Kidney epithelial cell (primary cell): ENCODE measurements around the gene KDM6A. TPM values are rescaled to one million over a fixed set of nuclear protein-coding genes. Genes with fewer than 3 reads are reported as not detected.

Experiments
- DNase-seq: peaks from one replicate; pipeline ENCODE4 v3.0.0-alpha.2; 2010; ENCODE audit warnings: low read depth
- H3K27me3 ChIP-seq: 2 replicates; pipeline ENCODE4 v1.6.0; 2011; ENCODE audit warnings: low read length; ENCODE audit not compliant: control insufficient read depth, insufficient read depth
- H3K36me3 ChIP-seq: 2 replicates; pipeline ENCODE4 v1.5.1; 2011; ENCODE audit warnings: low read length; ENCODE audit not compliant: control insufficient read depth, insufficient read depth
- H3K4me3 ChIP-seq: 2 replicates; pipeline ENCODE4 v1.5.1; 2011; ENCODE audit warnings: low read depth, mild to moderate bottlenecking, control low read depth, low read length
- total RNA-seq: library from RNA; depleted of rRNA; stranded (reverse); fragments of >200 nt; gene quantifications from 2 replicates; pipeline ENCODE4 v1.2.3, GENCODE V29; 2015
- TF ChIP-seq, protein P1 (sequence below): IDR thresholded peaks from 2 replicates; pipeline ENCODE4 v1.5.1; 2011; ENCODE audit warnings: mild to moderate bottlenecking, moderate library complexity, low read length, control low read depth, inconsistent platforms; ENCODE audit not compliant: insufficient read depth, poor library complexity, severe bottlenecking

The KDM6A gene
- total RNA-seq, 1 donor from 2014 or later: 13.7 TPM

DNA sequence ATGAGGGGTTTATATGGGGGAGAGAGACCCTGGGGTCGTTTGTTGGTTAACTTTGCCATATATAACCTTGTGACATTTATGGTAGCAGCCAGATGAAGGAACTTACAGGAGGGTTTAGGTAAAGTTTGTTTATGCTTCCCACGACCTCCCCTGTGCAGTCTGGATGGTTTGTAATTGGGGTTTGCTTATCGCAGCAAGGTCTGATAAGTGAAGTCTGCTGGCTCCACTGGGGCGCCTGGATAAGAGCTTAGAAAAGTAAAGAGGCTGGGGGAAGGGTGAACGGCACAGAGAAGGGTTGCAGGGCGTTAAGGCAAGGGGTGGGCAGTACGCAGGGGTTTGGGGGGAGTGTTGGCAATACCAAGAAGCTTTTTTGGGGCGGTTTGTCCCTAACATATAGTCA, 98.7 kb downstream of the KDM6A start:
- DNase-seq: no peak
- Histone ChIP-seq H3K4me3 (no peak overlapping the region), H3K27me3 (no peaks in the 10 kb centered on the region), H3K36me3 (no peaks in the 10 kb centered on the region)
- TF ChIP-seq, protein P1, sequence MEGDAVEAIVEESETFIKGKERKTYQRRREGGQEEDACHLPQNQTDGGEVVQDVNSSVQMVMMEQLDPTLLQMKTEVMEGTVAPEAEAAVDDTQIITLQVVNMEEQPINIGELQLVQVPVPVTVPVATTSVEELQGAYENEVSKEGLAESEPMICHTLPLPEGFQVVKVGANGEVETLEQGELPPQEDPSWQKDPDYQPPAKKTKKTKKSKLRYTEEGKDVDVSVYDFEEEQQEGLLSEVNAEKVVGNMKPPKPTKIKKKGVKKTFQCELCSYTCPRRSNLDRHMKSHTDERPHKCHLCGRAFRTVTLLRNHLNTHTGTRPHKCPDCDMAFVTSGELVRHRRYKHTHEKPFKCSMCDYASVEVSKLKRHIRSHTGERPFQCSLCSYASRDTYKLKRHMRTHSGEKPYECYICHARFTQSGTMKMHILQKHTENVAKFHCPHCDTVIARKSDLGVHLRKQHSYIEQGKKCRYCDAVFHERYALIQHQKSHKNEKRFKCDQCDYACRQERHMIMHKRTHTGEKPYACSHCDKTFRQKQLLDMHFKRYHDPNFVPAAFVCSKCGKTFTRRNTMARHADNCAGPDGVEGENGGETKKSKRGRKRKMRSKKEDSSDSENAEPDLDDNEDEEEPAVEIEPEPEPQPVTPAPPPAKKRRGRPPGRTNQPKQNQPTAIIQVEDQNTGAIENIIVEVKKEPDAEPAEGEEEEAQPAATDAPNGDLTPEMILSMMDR: no peak

DNA sequence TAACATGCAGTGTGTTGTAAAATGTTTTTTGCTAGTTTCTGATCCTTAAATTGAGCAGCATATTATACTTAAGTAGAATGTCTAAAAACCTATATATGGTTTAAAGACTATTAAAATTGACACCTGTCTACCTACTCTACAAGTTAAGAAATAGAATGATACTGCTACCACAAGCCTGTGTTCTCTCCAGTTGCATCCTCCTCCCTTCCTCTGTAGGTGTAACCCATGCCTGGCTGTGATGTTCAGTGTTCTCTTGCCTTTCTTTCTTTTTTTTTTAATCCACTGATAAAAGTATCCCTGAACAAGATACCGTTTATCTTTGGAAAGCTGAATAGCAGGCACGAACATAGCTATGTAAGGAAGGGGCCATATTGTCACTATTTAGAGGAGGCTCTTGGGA, 99.1 kb downstream of the KDM6A start:
- Histone ChIP-seq H3K4me3 (no peak overlapping the region), H3K27me3 (no peaks in the 10 kb centered on the region), H3K36me3 (no peaks in the 10 kb centered on the region)
- DNase-seq: no peak
- TF ChIP-seq, protein P1: no peak

DNA sequence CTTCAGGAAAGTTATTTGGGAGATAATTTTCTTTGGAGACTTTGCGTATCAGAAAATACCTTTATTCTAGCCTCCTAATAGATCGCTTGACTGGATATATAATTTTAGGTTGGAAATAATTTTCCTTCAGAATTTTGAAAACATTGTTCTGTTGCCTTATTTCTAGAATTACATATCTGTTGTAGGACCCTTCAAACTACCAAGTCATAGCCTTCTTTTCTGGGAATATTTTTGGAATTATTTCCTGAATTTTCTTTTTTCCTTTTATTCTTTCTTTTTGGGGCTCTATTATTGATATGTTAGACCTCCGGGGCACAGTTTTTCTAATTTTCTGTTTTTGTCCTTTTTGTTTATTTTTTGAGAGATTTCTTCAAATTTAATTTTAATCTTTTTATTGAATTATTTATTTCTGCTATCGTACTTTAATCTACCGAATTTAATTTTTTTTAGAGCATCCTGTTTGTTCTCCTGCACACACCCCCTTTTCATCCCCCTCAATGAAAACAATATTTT, 100.5 kb downstream of the KDM6A start:
- no peak for DNase-seq
- TF ChIP-seq, protein P1: no peak
- Histone ChIP-seq H3K36me3 (no peaks in the 10 kb centered on the region), H3K4me3 (no peak overlapping the region), H3K27me3 (no peaks in the 10 kb centered on the region)

DNA sequence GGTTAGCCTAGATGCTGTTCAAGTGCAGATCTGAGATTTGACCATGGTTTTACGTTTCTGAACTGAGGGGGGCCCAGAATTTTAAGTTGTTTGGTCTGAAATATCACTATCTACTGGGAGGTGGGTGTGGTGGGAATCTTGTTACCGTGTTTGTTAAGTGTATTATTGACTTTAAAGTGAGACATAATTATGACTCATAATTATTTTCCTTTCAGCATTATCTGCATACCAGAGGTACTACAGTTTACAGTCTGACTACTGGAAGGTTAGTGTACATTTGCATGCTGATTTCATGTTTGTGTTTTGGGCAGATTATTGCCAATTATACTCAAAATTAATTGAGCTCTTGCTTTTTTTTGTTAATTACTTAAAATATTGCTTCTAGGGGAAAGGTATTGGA, 101.5 kb downstream of the KDM6A start:
- Histone ChIP-seq H3K27me3 (no peaks in the 10 kb centered on the region), H3K36me3 (no peaks in the 10 kb centered on the region), H3K4me3 (no peak overlapping the region)
- no peak for DNase-seq
- TF ChIP-seq, protein P1: no peak

DNA sequence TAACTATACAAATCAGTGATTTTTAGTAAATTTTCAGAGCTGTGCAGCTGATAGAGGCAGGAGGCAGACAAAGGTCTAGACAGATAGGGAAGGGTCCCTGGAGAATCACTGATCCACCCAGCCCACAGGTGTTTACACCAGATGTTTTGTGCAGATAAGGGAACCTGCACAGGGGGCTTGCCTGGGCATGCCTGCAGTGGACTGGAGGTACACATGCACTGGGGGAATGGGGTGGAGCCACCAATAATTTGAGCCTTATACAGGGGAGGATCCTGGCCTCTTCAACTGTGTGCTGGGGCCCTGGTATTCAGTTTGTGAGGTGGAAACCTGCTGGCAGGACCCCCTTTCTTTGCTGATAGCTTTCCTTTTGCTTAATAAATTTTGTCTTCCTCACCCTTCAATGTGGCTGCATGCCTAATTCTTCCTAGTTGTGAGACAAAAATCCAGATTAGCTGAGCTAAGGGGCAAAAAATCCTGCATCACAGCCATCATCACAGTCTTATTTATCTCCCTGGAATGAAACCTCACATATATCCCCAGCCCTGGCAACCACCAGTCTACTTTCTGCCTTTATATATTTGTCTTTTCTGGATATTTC, 102.8 kb downstream of the KDM6A start:
- TF ChIP-seq, protein P1: no peak
- DNase-seq: no peak

DNA sequence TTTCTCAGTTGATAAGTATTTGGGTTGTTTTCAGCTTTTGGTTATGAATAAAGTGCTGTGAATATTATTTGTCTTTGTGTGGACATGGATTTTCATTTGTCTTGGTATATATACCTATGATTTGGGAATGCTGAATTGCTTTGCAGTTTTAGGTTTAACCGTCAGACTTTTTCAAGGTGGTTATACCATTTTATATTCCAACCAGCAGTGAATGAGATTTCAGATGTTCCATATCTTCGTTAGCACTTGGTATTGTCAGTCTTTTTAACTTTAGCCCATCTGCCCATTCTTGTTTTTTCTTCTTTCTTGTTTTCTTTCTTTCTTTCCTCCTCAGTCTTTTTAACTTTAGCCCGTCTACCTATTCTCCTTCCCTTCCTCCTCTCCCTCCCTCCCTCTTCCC, 106.0 kb downstream of the KDM6A start:
- no peaks in the 10 kb centered on the region for H3K27me3 ChIP-seq
- H3K36me3 ChIP-seq: no peaks in the 10 kb centered on the region
- H3K4me3 ChIP-seq: no peak overlapping the region
- TF ChIP-seq, protein P1: no peak
- DNase-seq: no peak

More for the DNA sequence above, 102.8 kb downstream of the KDM6A start:
- Histone ChIP-seq H3K27me3 (no peaks in the 10 kb centered on the region), H3K4me3 (no peak overlapping the region), H3K36me3 (no peaks in the 10 kb centered on the region)
